Muscle of leg (tissue), 11 donors: Measurements from ENCODE around the gene RASSF8. TPM values are rescaled to one million over a fixed set of nuclear protein-coding genes. Genes with fewer than 3 reads are reported as not detected.
"Not testable (repeated sequence)": the region's sequence is repeated elsewhere in the genome, so short reads cannot be mapped to it uniquely, and the experiment has no call there.

ENCODE experiments used
- DNase-seq: peaks from one replicate; pipeline ENCODE4 v3.0.0; 2013
- H3K27ac ChIP-seq: one replicate; pipeline ENCODE4 v1.5.1; 2013; ENCODE audit warnings: mild to moderate bottlenecking, low read length, control low read depth
- H3K27me3 ChIP-seq: one replicate; pipeline ENCODE4 v1.6.1; 2013; ENCODE audit warnings: low read length; ENCODE audit not compliant: control insufficient read depth, insufficient read depth
- H3K36me3 ChIP-seq: one replicate; pipeline ENCODE4 v1.6.1; 2013; ENCODE audit warnings: low read length; ENCODE audit not compliant: control insufficient read depth, insufficient read depth
- H3K4me1 ChIP-seq: one replicate; pipeline ENCODE4 v1.6.1; 2013; ENCODE audit warnings: low read length; ENCODE audit not compliant: control insufficient read depth, insufficient read depth
- H3K4me3 ChIP-seq: one replicate; pipeline ENCODE4 v1.5.1; 2013; ENCODE audit warnings: low read length, control low read depth
- H3K9me3 ChIP-seq: replicated peaks from 2 replicates; pipeline ENCODE4 v1.6.1; 2013; ENCODE audit warnings: low read depth, low read length; ENCODE audit not compliant: control insufficient read depth
- WGBS: methylation state at CpG from one replicate; pipeline ENCODE4 v1.1.5; 2013; ENCODE audit warnings: missing lambda C conversion rate; ENCODE audit not compliant: insufficient coverage; 5-methylcytosine and 5-hydroxymethylcytosine counted together
- polyA plus RNA-seq, 8 donors: library from polyadenylated mRNA; unstranded; fragments of 120-200 nt; gene quantifications; one replicate each; pipeline versions ENCODE4 v1.2.1 to v1.2.3, GENCODE V29; 2013; ENCODE audit warnings: inconsistent platforms in 1 of 8, low replicate concordance in 1 of 8; ENCODE audit not compliant: insufficient read length in 8 of 8, insufficient read depth in 1 of 8
- total RNA-seq: library from RNA; stranded (reverse); fragments of 120-200 nt; gene quantifications from one replicate; pipeline ENCODE4 v1.2.4, GENCODE V29; 2013

Gene RASSF8
- total and polyA plus RNA-seq, 9 donors: 11.8 to 42.6 (median 29.0) TPM

- 88% methylated on average over 8 of the region's 9 CpGs for WGBS
- no peak overlapping the region for H3K4me3 ChIP-seq
- DNase-seq: no peak
- H3K4me1 ChIP-seq: peaks cover 8% of the 10 kb centered on the region
- H3K9me3 ChIP-seq: no peaks in the 10 kb centered on the region
- no peaks in the 10 kb centered on the region for H3K36me3 ChIP-seq
- H3K27me3 ChIP-seq: no peaks in the 10 kb centered on the region
- peak overlapping the region; percentile 22 for H3K27ac ChIP-seq
Measured at GRCh38 chr12:26047401-26048226, 89.1 kb downstream of the RASSF8 start.

DNA sequence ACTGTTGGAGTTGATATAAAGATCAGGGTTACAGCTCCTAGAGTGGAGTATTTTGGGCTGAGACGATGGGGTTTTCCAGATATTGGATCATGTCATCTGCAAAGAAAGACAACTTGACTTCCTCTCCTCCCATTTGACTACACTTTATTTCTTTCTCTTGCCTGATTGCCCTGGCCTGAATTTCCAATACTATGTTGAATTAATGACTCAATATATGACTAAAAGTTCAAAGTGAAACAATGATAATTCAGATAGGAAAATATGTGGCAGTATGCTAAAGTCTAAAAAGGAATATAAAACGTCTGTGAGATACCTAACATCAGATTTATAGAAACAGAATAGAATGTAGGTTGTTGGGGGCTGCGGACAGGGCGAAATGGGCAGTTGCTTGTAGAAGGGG, 94.2 kb downstream of the RASSF8 start:
- no peak overlapping the region for H3K27ac ChIP-seq
- H3K27me3 ChIP-seq: no peaks in the 10 kb centered on the region
- H3K36me3 ChIP-seq: no peaks in the 10 kb centered on the region
- DNase-seq: no peak
- H3K4me1 ChIP-seq: peaks cover 2% of the 10 kb centered on the region
- WGBS: no CpG with 5 or more reads among the region's 4 CpGs
- H3K9me3 ChIP-seq: no peaks in the 10 kb centered on the region
- H3K4me3 ChIP-seq: no peak overlapping the region

GRCh38 chr12:26054383-26054782, 95.9 kb downstream of the RASSF8 start:
- Histone ChIP-seq H3K36me3 (no peaks in the 10 kb centered on the region), H3K9me3 (no peaks in the 10 kb centered on the region), H3K4me1 (no peaks in the 10 kb centered on the region), H3K27me3 (no peaks in the 10 kb centered on the region), H3K4me3 (no peak overlapping the region), H3K27ac (no peak overlapping the region)
- DNase-seq: no peak
- WGBS: no CpG with 5 or more reads among the region's 4 CpGs

DNA sequence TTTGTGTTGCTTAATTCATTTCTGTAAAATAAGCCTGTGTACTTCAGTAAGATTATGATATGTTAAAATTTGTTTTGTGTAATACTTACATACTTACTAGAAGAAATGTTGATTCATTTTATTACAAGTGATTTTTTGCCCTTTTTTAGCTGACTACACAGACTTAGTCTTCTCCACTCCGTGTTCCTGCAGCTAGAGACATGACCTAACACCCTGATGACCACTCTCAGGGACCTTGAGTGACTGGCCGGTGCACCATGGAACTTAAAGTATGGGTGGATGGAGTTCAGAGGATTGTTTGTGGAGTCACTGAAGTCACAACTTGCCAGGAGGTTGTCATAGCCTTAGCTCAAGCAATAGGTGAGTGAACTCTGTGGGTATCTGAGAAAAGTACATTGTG, 96.6 kb downstream of the RASSF8 start:
- H3K27me3 ChIP-seq: no peaks in the 10 kb centered on the region
- DNase-seq: no peak
- no peaks in the 10 kb centered on the region for H3K4me1 ChIP-seq
- no peak overlapping the region for H3K4me3 ChIP-seq
- no peaks in the 10 kb centered on the region for H3K36me3 ChIP-seq
- H3K9me3 ChIP-seq: no peaks in the 10 kb centered on the region
- no peak overlapping the region for H3K27ac ChIP-seq
- no CpG with 5 or more reads among the region's 2 CpGs for WGBS

DNA sequence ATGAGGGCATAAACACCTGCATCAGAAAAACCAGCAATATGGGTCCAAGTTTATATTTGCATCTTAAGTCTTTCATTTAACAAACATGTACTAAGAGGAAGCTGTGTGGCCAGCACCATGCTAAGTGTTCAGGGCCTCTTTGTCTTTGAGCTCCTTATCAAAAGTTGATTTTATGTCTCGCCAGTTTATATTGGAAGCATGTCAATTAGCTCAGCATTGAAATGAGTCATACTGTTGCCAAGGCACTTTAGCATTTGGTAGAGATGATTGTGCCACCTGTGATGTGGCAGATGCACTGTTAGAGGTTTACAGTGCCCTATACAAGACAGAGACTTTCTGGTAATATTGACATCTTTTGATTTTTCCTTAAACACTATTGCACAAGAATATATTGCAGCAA, 97.9 kb downstream of the RASSF8 start:
- WGBS: 71% methylated on average over 1 of the region's 1 CpG
- Histone ChIP-seq H3K4me1 (no peaks in the 10 kb centered on the region), H3K27ac (no peak overlapping the region), H3K4me3 (no peak overlapping the region), H3K9me3 (no peaks in the 10 kb centered on the region), H3K36me3 (no peaks in the 10 kb centered on the region), H3K27me3 (no peaks in the 10 kb centered on the region)
- DNase-seq: no peak

GRCh38 chr12:26057271-26057670, 98.8 kb downstream of the RASSF8 start:
- no CpG with 5 or more reads among the region's 6 CpGs for WGBS
- not testable (repeated sequence) for H3K27ac ChIP-seq, H3K9me3 ChIP-seq, H3K27me3 ChIP-seq, H3K4me3 ChIP-seq, DNase-seq, H3K36me3 ChIP-seq, H3K4me1 ChIP-seq

- WGBS: no CpG with 5 or more reads among the region's 8 CpGs
- no peak for DNase-seq
- no peaks in the 10 kb centered on the region for H3K4me1 ChIP-seq
- no peaks in the 10 kb centered on the region for H3K9me3 ChIP-seq
- H3K36me3 ChIP-seq: no peaks in the 10 kb centered on the region
- no peak overlapping the region for H3K27ac ChIP-seq
- no peaks in the 10 kb centered on the region for H3K27me3 ChIP-seq
- no peak overlapping the region for H3K4me3 ChIP-seq
Measured at GRCh38 chr12:26058308-26058707, 99.8 kb downstream of the RASSF8 start.

DNA sequence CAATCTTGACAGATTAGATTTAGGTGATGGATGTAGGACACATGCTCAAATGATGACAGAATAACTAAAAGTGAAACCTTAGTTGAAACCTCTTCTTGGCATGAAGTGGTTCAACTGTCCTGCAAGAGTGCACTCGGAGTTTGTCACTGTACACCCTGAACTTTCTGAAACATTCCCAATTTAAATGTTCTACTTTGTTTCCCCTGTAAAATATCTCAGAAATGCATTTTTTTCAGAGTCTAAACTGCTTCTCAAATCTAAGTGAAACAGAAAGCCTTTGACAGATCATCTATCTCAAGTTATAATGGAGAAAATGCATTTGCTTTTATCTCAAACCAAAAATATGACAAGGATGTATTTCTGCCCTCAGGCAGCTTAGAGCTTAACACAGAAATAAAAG, 100.3 kb downstream of the RASSF8 start:
- Histone ChIP-seq H3K4me3 (no peak overlapping the region), H3K27me3 (no peaks in the 10 kb centered on the region), H3K9me3 (no peaks in the 10 kb centered on the region), H3K36me3 (no peaks in the 10 kb centered on the region), H3K27ac (no peak overlapping the region), H3K4me1 (no peaks in the 10 kb centered on the region)
- DNase-seq: no peak
- 40% methylated on average over 1 of the region's 1 CpG for WGBS

- H3K27ac ChIP-seq: no peak overlapping the region
- no peaks in the 10 kb centered on the region for H3K4me1 ChIP-seq
- no peaks in the 10 kb centered on the region for H3K27me3 ChIP-seq
- no peak overlapping the region for H3K4me3 ChIP-seq
- WGBS: no CpG with 5 or more reads among the region's 3 CpGs
- DNase-seq: no peak
- no peaks in the 10 kb centered on the region for H3K9me3 ChIP-seq
- no peaks in the 10 kb centered on the region for H3K36me3 ChIP-seq
Measured at GRCh38 chr12:26062006-26062405, 103.5 kb downstream of the RASSF8 start.

GRCh38 chr12:26062566-26062965, 104.1 kb downstream of the RASSF8 start:
- Histone ChIP-seq H3K4me1 (no peaks in the 10 kb centered on the region), H3K27ac (no peak overlapping the region), H3K9me3 (no peaks in the 10 kb centered on the region), H3K36me3 (no peaks in the 10 kb centered on the region), H3K27me3 (no peaks in the 10 kb centered on the region), H3K4me3 (no peak overlapping the region)
- no peak for DNase-seq
- WGBS: no CpG with 5 or more reads among the region's 4 CpGs

DNA sequence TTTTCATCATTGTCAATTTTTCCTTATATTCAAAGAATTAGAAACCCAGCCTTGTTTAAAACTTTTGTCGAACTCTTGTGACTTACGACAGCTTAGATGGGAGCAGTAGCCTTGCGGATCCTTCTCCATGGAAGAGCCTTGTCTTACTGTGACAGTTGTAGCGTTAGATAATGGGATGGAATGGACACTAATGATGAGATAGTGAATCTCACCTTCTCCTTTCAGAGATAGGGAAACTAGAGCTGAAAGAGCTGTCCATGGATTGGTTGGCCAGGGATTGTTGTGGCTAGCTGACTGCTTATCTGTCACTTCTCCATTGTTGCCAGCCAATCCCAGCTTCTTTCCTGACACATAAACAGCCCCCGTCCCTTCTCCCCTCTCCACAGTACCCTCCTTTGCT, 107.0 kb downstream of the RASSF8 start:
- WGBS: 91% methylated on average over 1 of the region's 5 CpGs

More for the DNA sequence above, 107.0 kb downstream of the RASSF8 start:
- no peaks in the 10 kb centered on the region for H3K4me1 ChIP-seq
- H3K27ac ChIP-seq: no peak overlapping the region
- H3K4me3 ChIP-seq: no peak overlapping the region
- no peaks in the 10 kb centered on the region for H3K27me3 ChIP-seq
- DNase-seq: no peak
- no peaks in the 10 kb centered on the region for H3K9me3 ChIP-seq
- no peaks in the 10 kb centered on the region for H3K36me3 ChIP-seq
